Measurements from ENCODE around the gene C1orf226.

The C1orf226 gene

DNA sequence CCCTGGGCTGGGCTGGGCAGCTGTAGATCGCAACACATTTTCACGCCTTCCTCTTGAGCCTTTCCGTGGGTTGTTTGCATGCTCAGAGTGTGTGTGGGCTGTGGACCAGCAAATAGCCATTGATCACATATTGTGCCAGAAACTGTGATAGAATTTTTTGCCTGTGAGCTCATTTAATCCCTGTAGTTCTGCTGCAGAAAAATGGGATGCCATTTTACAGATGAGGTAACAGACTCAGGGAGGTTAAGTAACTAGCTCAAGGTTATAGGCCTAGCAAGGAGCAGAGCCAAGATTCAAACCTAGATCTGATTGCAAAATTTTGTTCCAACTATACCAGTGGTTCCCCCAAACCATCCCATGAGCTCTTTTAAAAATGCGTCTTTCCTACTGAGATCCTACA lies 15.4 kb upstream of the C1orf226 start:
- Histone ChIP-seq H3K36me3 (peaks cover 62% of the 10 kb centered on the region), H3K27ac (no peak overlapping the region), H3K4me3 (ENCODE audit: low read depth in 1 of 2, low read length in 1 of 2) (no peak overlapping the region), H3K9me3 (no peaks in the 10 kb centered on the region), H3K27me3 (no peaks in the 10 kb centered on the region), H3K4me1 (ENCODE audit: control insufficient read depth in 1 of 2, insufficient read depth in 1 of 2, low read depth in 1 of 2, low read length in 1 of 2) (no peaks in the 10 kb centered on the region)
- TF ChIP-seq, protein P1, sequence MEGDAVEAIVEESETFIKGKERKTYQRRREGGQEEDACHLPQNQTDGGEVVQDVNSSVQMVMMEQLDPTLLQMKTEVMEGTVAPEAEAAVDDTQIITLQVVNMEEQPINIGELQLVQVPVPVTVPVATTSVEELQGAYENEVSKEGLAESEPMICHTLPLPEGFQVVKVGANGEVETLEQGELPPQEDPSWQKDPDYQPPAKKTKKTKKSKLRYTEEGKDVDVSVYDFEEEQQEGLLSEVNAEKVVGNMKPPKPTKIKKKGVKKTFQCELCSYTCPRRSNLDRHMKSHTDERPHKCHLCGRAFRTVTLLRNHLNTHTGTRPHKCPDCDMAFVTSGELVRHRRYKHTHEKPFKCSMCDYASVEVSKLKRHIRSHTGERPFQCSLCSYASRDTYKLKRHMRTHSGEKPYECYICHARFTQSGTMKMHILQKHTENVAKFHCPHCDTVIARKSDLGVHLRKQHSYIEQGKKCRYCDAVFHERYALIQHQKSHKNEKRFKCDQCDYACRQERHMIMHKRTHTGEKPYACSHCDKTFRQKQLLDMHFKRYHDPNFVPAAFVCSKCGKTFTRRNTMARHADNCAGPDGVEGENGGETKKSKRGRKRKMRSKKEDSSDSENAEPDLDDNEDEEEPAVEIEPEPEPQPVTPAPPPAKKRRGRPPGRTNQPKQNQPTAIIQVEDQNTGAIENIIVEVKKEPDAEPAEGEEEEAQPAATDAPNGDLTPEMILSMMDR (IDR thresholded peaks at IDR 0.05): no peak

DNA sequence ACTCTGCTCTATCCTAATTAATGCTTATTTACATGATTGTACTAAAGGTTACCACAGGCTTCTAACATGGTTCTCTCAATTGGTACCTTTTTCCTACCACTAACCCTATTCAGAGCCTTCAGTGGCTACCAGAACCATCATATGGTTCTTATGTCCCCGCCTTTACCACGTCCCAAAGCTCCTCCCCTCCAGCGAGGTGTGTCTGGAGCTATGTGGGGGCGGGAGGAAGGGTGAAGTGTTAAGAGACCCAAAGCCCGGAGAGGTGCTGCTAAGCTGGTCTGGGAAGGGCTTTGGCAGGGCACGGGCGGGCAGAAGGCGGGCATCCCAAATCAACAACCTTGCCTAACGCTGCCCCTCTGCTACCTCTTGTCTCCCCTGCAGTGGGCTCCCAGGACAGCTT lies 14.9 kb upstream of the C1orf226 start:
- peaks cover 62% of the 10 kb centered on the region for H3K36me3 ChIP-seq
- no peaks in the 10 kb centered on the region for H3K27me3 ChIP-seq
- no peak overlapping the region for H3K4me3 ChIP-seq (ENCODE audit: low read depth in 1 of 2, low read length in 1 of 2)
- H3K27ac ChIP-seq: no peak overlapping the region
- TF ChIP-seq, protein P1 (IDR thresholded peaks at IDR 0.05): no peak
- no peaks in the 10 kb centered on the region for H3K4me1 ChIP-seq (ENCODE audit: control insufficient read depth in 1 of 2, insufficient read depth in 1 of 2, low read depth in 1 of 2, low read length in 1 of 2)
- H3K9me3 ChIP-seq: no peaks in the 10 kb centered on the region

DNA sequence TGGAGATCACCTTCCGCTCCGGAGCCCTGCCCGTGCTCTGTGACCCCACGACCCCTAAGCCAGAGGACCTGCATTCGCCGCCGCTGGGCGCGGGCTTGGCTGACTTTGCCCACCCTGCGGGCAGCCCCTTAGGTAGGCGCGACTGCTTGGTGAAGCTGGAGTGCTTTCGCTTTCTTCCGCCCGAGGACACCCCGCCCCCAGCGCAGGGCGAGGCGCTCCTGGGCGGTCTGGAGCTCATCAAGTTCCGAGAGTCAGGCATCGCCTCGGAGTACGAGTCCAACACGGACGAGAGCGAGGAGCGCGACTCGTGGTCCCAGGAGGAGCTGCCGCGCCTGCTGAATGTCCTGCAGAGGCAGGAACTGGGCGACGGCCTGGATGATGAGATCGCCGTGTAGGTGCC lies 14.5 kb upstream of the C1orf226 start:
- Histone ChIP-seq H3K36me3 (peaks cover 62% of the 10 kb centered on the region), H3K4me1 (ENCODE audit: control insufficient read depth in 1 of 2, insufficient read depth in 1 of 2, low read depth in 1 of 2, low read length in 1 of 2) (no peaks in the 10 kb centered on the region), H3K27me3 (no peaks in the 10 kb centered on the region), H3K4me3 (ENCODE audit: low read depth in 1 of 2, low read length in 1 of 2) (no peak overlapping the region), H3K27ac (no peak overlapping the region), H3K9me3 (no peaks in the 10 kb centered on the region)
- TF ChIP-seq, protein P1 (IDR thresholded peaks at IDR 0.05): no peak

DNA sequence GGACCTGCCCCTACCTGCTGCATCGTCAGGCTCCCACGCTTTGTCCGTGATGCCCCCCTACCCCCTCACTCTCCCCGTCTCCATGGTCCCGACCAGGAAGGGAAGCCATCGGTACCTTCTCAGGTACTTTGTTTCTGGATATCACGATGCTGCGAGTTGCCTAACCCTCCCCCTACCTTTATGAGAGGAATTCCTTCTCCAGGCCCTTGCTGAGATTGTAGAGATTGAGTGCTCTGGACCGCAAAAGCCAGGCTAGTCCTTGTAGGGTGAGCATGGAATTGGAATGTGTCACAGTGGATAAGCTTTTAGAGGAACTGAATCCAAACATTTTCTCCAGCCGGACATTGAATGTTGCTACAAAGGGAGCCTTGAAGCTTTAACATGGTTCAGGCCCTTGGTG lies 13.8 kb upstream of the C1orf226 start:
- H3K36me3 ChIP-seq: peaks cover 63% of the 10 kb centered on the region
- no peak overlapping the region for H3K27ac ChIP-seq
- TF ChIP-seq, protein P1 (IDR thresholded peaks at IDR 0.05): no peak
- no peaks in the 10 kb centered on the region for H3K27me3 ChIP-seq
- H3K4me3 ChIP-seq (ENCODE audit: low read depth in 1 of 2, low read length in 1 of 2): no peak overlapping the region
- no peaks in the 10 kb centered on the region for H3K4me1 ChIP-seq (ENCODE audit: control insufficient read depth in 1 of 2, insufficient read depth in 1 of 2, low read depth in 1 of 2, low read length in 1 of 2)
- no peaks in the 10 kb centered on the region for H3K9me3 ChIP-seq

DNA sequence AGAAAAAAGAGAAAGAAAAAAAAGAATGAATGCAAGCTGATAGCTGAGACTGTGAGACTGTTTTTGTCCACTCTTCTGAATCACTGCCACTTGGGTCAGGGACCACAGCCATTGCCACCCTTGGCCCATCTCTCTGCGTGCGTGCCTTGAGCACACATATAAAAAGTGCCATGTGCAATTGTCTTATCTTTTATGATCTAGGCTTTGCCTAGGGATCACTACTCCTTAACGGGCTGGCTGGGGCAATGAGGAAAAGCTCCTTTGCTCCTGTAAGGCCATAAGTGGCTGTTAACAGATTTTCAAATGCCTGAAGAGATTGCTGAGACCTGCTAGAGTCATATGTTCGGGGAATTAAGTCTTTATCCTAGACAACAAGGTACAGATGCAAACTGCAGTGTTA lies 13.1 kb upstream of the C1orf226 start:
- TF ChIP-seq, protein P1 (IDR thresholded peaks at IDR 0.05): no peak
- Histone ChIP-seq H3K36me3 (peaks cover 62% of the 10 kb centered on the region), H3K9me3 (no peaks in the 10 kb centered on the region), H3K4me3 (ENCODE audit: low read depth in 1 of 2, low read length in 1 of 2) (no peak overlapping the region), H3K27me3 (no peaks in the 10 kb centered on the region), H3K27ac (no peak overlapping the region), H3K4me1 (ENCODE audit: control insufficient read depth in 1 of 2, insufficient read depth in 1 of 2, low read depth in 1 of 2, low read length in 1 of 2) (no peaks in the 10 kb centered on the region)

DNA sequence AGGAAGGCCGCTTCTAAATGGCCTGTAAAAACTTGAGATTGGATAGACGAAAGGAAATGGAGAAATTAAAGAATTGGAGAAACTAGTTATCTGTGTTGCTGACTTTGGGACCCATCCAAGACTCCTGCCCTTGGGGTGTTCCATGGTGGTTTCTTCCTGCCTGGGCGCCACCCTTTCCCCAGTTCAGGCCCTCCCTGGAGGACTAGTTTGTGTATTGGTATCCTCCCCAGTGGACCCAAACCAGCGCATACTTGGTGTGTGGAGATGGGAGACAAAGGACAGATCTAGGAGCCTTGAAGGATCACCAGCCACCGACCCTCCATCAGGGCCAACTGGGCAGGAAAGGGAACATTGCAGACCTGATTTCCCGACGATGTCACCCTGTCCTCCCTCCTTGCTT lies 12.0 kb upstream of the C1orf226 start:
- TF ChIP-seq, protein P1 (IDR thresholded peaks at IDR 0.05): no peak
- Histone ChIP-seq H3K4me3 (ENCODE audit: low read depth in 1 of 2, low read length in 1 of 2) (no peak overlapping the region), H3K36me3 (peaks cover 68% of the 10 kb centered on the region), H3K4me1 (ENCODE audit: control insufficient read depth in 1 of 2, insufficient read depth in 1 of 2, low read depth in 1 of 2, low read length in 1 of 2) (no peaks in the 10 kb centered on the region), H3K27me3 (no peaks in the 10 kb centered on the region), H3K27ac (no peak overlapping the region), H3K9me3 (no peaks in the 10 kb centered on the region)
